EH (cell line): Measurements from ENCODE around the gene AMOTL2.

Experiments
- DNase-seq: peaks from one replicate; pipeline ENCODE4 v3.0.0-alpha.2; 2015; ENCODE audit warnings: low read depth

AMOTL2 gene

GRCh38 chr3:134378818-134379217 lies 4.6 kb upstream of the AMOTL2 start:
- DNase-seq, result no peak

GRCh38 chr3:134378384-134378783 lies 4.1 kb upstream of the AMOTL2 start:
- peak; percentile 42 for DNase-seq

- DNase-seq, result no peak
Measured at GRCh38 chr3:134377896-134378295, 3.6 kb upstream of the AMOTL2 start.

- DNase-seq, result no peak
Measured at GRCh38 chr3:134376786-134377426, 2.7 kb upstream of the AMOTL2 start.

- DNase-seq, result no peak
Measured at GRCh38 chr3:134376385-134376765, 2.1 kb upstream of the AMOTL2 start.

- no peak for DNase-seq
Measured at GRCh38 chr3:134375582-134376384, 1.5 kb upstream of the AMOTL2 start.

GRCh38 chr3:134374791-134375581 lies 739 bp upstream of the AMOTL2 start:
- peak; percentile 84 for DNase-seq

GRCh38 chr3:134373271-134374104 lies 759 bp downstream of the AMOTL2 start:
- peak; percentile 94 for DNase-seq

GRCh38 chr3:134372396-134373270 lies 1.6 kb downstream of the AMOTL2 start:
- DNase-seq, result peak; percentile 64

- peak; percentile 71 for DNase-seq
Measured at GRCh38 chr3:134371542-134372324, 2.5 kb downstream of the AMOTL2 start.

- DNase-seq, result peak; percentile 29
Measured at GRCh38 chr3:134370611-134371531, 3.4 kb downstream of the AMOTL2 start.

- peak; percentile 45 for DNase-seq
Measured at GRCh38 chr3:134369861-134370596, 4.2 kb downstream of the AMOTL2 start.

GRCh38 chr3:134369231-134369741 lies 5.0 kb downstream of the AMOTL2 start:
- peak; percentile 92 for DNase-seq

- peak; percentile 23 for DNase-seq
Measured at GRCh38 chr3:134368751-134369105, 5.5 kb downstream of the AMOTL2 start.

- DNase-seq, result peak; percentile 48
Measured at GRCh38 chr3:134367869-134368750, 6.1 kb downstream of the AMOTL2 start.

- peak; percentile 59 for DNase-seq
Measured at GRCh38 chr3:134366928-134367811, 7.1 kb downstream of the AMOTL2 start.
